K562 (cell line): ENCODE measurements around the gene CENPP. TPM values are rescaled to one million over a fixed set of nuclear protein-coding genes. Genes with fewer than 3 reads are reported as not detected.

Source experiments
- DPF2 ChIP-seq: fragments of 450-650 bp; IDR thresholded peaks from 2 replicates; pipeline ENCODE4 v1.6.1; 2016
- HDAC6 ChIP-seq: IDR thresholded peaks from 2 replicates; pipeline ENCODE4 v1.6.1; 2012; ENCODE audit warnings: low read depth, mild to moderate bottlenecking, control low read depth, inconsistent platforms, low read length, moderate library complexity
- LCOR ChIP-seq: sonication (generic); formaldehyde crosslinking; IDR thresholded peaks from 2 replicates; pipeline ENCODE4 v1.8.0; 2022; ENCODE audit warnings: mild to moderate bottlenecking, missing genetic modification reagents
- MAFK ChIP-seq: IDR thresholded peaks from 2 replicates; pipeline ENCODE4 v1.6.1; 2011; ENCODE audit warnings: low read length, improper control_type of control experiment
- MEF2D ChIP-seq: conservative IDR thresholded peaks from 2 replicates; pipeline ENCODE4 v1.6.1; 2016; ENCODE audit warnings: low read depth, missing genetic modification characterization, missing compliant biosample characterization
- MEIS2 ChIP-seq: fragments of 450-650 bp; IDR thresholded peaks from 2 replicates; pipeline ENCODE4 v1.6.1; 2014; ENCODE audit warnings: mild to moderate bottlenecking; ENCODE audit not compliant: partially characterized antibody
- MYBL2 ChIP-seq, 2 experiments: fragments of 450-650 bp in 1 of 2; sonication (generic) in 1 of 2; formaldehyde crosslinking in 1 of 2; IDR thresholded peaks; 2 replicates each; pipeline versions ENCODE4 v1.6.1 to v1.8.1; 2017 to 2022; ENCODE audit warnings: borderline replicate concordance in 1 of 2, inconsistent platforms in 1 of 2, low read depth in 1 of 2, mild to moderate bottlenecking in 1 of 2, missing genetic modification reagents in 1 of 2, moderate library complexity in 1 of 2
- NR2C2 ChIP-seq, 2 experiments: fragments of 200-800 bp in 1 of 2; sonication (Bioruptor generic) in 1 of 2; sonication (generic) in 1 of 2; formaldehyde crosslinking in 1 of 2; IDR thresholded peaks; 2 replicates each; pipeline versions ENCODE4 v1.6.1 to v1.8.0; 2016 to 2022; ENCODE audit warnings: mild to moderate bottlenecking in 1 of 2, missing compliant biosample characterization in 1 of 2, missing genetic modification characterization in 1 of 2, missing genetic modification reagents in 1 of 2
- SMC3 ChIP-seq: conservative IDR thresholded peaks from 2 replicates; pipeline ENCODE4 v1.6.1; 2011; ENCODE audit warnings: low read depth, low read length, improper control_type of control experiment; ENCODE audit not compliant: insufficient read depth
- TAF9B ChIP-seq: fragments of 450-650 bp; IDR thresholded peaks from 2 replicates; pipeline ENCODE4 v1.6.1; 2018; ENCODE audit warnings: mild to moderate bottlenecking; ENCODE audit not compliant: partially characterized antibody
- UBTF ChIP-seq, 2 experiments: IDR thresholded peaks; 2 replicates each; pipeline ENCODE4 v1.6.1; 2012; ENCODE audit warnings: improper control_type of control experiment in 2 of 2, low read depth in 2 of 2, low read length in 2 of 2, borderline replicate concordance in 1 of 2
- ZBTB1 ChIP-seq: sonication (generic); formaldehyde crosslinking; IDR thresholded peaks from 2 replicates; pipeline ENCODE4 v1.8.1; 2023; ENCODE audit warnings: missing genetic modification reagents, low read depth, mild to moderate bottlenecking, borderline replicate concordance
- ZNF518B ChIP-seq: fragments of 250-450 bp; sonication (Bioruptor Pico); IDR thresholded peaks from 2 replicates; pipeline ENCODE4 v1.5.0; 2021; ENCODE audit warnings: mild to moderate bottlenecking, moderate library complexity
- polyA plus RNA-seq, 8 experiments: library from polyadenylated mRNA; depleted of rRNA in 4 of 8; stranded (reverse) in 5 of 8; unstranded in 3 of 8; fragments of >200 nt; fragmentation: Nextera tagmentation in 2 of 8; fragmentation: Illumina TruSeq in 1 of 8; extraction: Ambion mirVana in 2 of 8; extraction: Trizol in 1 of 8; gene quantifications; 2 replicates each; pipeline versions ENCODE4 v1.2.1 to v1.2.3, GENCODE V29; 2011 to 2014; ENCODE audit warnings: inconsistent platforms in 1 of 8, missing spikeins in 1 of 8
- total RNA-seq, 7 experiments: library from RNA; depleted of rRNA in 6 of 7; stranded (reverse); fragments of >200 nt in 6 of 7; fragmentation: Illumina TruSeq in 2 of 7; extraction: Trizol in 2 of 7; gene quantifications; 2 replicates each; pipeline versions ENCODE4 v1.2.1 to v1.2.3, GENCODE V29; 2011 to 2021; ENCODE audit warnings: low replicate concordance in 1 of 7
- TF ChIP-seq, protein P1 (sequence below): fragments of 450-650 bp; IDR thresholded peaks from 2 replicates; pipeline ENCODE4 v1.6.1; 2016; ENCODE audit warnings: low read depth, mild to moderate bottlenecking, moderate library complexity
- TF ChIP-seq, protein P2 (sequence below): fragments of 250-450 bp; sonication (Bioruptor Pico); IDR thresholded peaks from 2 replicates; pipeline ENCODE4 v1.8.0; 2021; ENCODE audit warnings: mild to moderate bottlenecking, moderate library complexity
- TF ChIP-seq, protein P3 (sequence below), 2 experiments: fragments of 250-450 bp in 1 of 2; fragments of 450-650 bp in 1 of 2; sonication (Bioruptor Pico) in 1 of 2; IDR thresholded peaks; 2 replicates each; pipeline versions ENCODE4 v1.6.1 to v1.8.0; 2016 to 2021; ENCODE audit warnings: mild to moderate bottlenecking in 2 of 2, moderate library complexity in 2 of 2, missing compliant biosample characterization in 1 of 2, missing genetic modification characterization in 1 of 2

Gene CENPP
- total and polyA plus RNA-seq, 9 of the 15 experiments (the other 6 are each of a cell fraction or from before 2014, with no cell fraction given): 8.0 to 28.5 (median 17.9) TPM

DNA sequence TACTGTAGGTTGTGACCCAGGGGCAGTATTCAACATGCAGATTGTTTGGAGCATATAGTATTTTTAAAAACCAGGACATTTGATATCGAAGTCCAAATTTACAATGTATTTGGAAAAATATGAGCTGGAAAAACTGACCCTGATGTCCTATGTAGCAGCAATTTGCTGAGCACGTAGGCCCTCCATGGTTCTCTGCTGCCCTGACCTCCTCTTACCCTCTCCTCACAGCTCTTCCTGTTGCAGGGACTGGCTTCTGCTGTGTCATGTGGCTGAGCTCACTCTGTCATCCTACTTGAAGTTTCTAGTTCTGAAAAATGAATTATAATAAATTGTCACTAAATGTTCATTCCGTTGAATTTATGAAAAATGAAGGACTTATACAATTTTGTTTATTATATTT is 160.6 kb downstream of the CENPP start (continued):
- TF ChIP-seq ZNF518B (CRISPR knock-in tag) (no peak), NR2C2 (CRISPR knock-in tag; IDR thresholded peaks at IDR 0.05) (no peak), NR2C2 (tag; IDR thresholded peaks at IDR 0.05) (peak; percentile 66; the same call in 1 of the 2 replicates), UBTF (IDR thresholded peaks at IDR 0.05; ENCODE audit: borderline replicate concordance in 1 of 2, low read depth in 2 of 2, low read length in 2 of 2) (no peak), MEIS2 (no peak), HDAC6 (no peak), DPF2 (0 out of 2 replicates have a peak, but pooled peaks have one; percentile 23), ZBTB1 (no peak), MYBL2 (IDR thresholded peaks at IDR 0.05; ENCODE audit: low read depth) (no peak), MYBL2 (CRISPR knock-in tag; IDR thresholded peaks at IDR 0.05; ENCODE audit: borderline replicate concordance) (no peak), MEF2D (tag) (no peak), LCOR (CRISPR knock-in tag) (no peak), TAF9B (no peak), MAFK (peak; percentile 29; the same call in 1 of the 2 replicates), SMC3 (no peak)
- TF ChIP-seq, protein P1, sequence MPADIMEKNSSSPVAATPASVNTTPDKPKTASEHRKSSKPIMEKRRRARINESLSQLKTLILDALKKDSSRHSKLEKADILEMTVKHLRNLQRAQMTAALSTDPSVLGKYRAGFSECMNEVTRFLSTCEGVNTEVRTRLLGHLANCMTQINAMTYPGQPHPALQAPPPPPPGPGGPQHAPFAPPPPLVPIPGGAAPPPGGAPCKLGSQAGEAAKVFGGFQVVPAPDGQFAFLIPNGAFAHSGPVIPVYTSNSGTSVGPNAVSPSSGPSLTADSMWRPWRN: no peak
- TF ChIP-seq, protein P2, sequence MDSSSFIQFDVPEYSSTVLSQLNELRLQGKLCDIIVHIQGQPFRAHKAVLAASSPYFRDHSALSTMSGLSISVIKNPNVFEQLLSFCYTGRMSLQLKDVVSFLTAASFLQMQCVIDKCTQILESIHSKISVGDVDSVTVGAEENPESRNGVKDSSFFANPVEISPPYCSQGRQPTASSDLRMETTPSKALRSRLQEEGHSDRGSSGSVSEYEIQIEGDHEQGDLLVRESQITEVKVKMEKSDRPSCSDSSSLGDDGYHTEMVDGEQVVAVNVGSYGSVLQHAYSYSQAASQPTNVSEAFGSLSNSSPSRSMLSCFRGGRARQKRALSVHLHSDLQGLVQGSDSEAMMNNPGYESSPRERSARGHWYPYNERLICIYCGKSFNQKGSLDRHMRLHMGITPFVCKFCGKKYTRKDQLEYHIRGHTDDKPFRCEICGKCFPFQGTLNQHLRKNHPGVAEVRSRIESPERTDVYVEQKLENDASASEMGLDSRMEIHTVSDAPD: no peak
- TF ChIP-seq, protein P3, sequence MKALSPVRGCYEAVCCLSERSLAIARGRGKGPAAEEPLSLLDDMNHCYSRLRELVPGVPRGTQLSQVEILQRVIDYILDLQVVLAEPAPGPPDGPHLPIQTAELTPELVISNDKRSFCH (CRISPR knock-in tag; IDR thresholded peaks at IDR 0.05): no peak
- TF ChIP-seq, protein P3 (tag; IDR thresholded peaks at IDR 0.05): no peak
